ENCODE measurements around the gene KRTAP5-3. TPM values are rescaled to one million over a fixed set of nuclear protein-coding genes. Genes with fewer than 3 reads are reported as not detected.

The KRTAP5-3 gene
- total and polyA plus RNA-seq, 2 experiments from 2014 or later = not detected

GRCh38 chr11:1629326-1630185, 21.3 kb upstream of the KRTAP5-3 start, which contains the start of gene KRTAP5-5:
Gene KRTAP5-5 (plus strand): TSS chr11:1629775. CDS start chr11:1629841, 66 bp downstream.
- DNase-seq (ENCODE audit: low read depth in 1 of 2, low spot score in 1 of 2) = no peak
- H3K27me3 ChIP-seq = peaks cover 37% of the 10 kb centered on the region
- no peaks in the 10 kb centered on the region for H3K9me3 ChIP-seq (ENCODE audit: low read depth)
- H3K4me3 ChIP-seq = no peak within 1 kb of the TSS
- H3K4me1 ChIP-seq (ENCODE audit: low read depth) = no peaks in the 10 kb centered on the region
- no peaks in the 10 kb centered on the region for H3K36me3 ChIP-seq
- H3K27ac ChIP-seq = no peak within 1 kb of the TSS
- no peak for TF ChIP-seq CTCF (IDR thresholded peaks at IDR 0.05; ENCODE audit: low read depth, low read length)

GRCh38 chr11:1628506-1629325, 20.5 kb upstream of the KRTAP5-3 start:
- Histone ChIP-seq H3K9me3 (ENCODE audit: low read depth) (no peaks in the 10 kb centered on the region), H3K4me1 (ENCODE audit: low read depth) (no peaks in the 10 kb centered on the region), H3K27me3 (peaks cover 31% of the 10 kb centered on the region), H3K36me3 (no peaks in the 10 kb centered on the region), H3K4me3 (no peak overlapping the region), H3K27ac (no peak overlapping the region)
- peak; percentile 95 for TF ChIP-seq CTCF (IDR thresholded peaks at IDR 0.05; ENCODE audit: low read depth, low read length)
- DNase-seq (ENCODE audit: low read depth in 1 of 2, low spot score in 1 of 2) = peak; percentile 48 to 75

- Histone ChIP-seq H3K36me3 (no peaks in the 10 kb centered on the region), H3K4me1 (ENCODE audit: low read depth) (no peaks in the 10 kb centered on the region), H3K4me3 (no peak overlapping the region), H3K27me3 (peaks cover 17% of the 10 kb centered on the region), H3K9me3 (ENCODE audit: low read depth) (no peaks in the 10 kb centered on the region), H3K27ac (no peak overlapping the region)
- no peak for TF ChIP-seq CTCF (IDR thresholded peaks at IDR 0.05; ENCODE audit: low read depth, low read length)
- DNase-seq (ENCODE audit: low read depth in 1 of 2, low spot score in 1 of 2) = no peak
These were observed 17.3 kb upstream of the KRTAP5-3 start for GRCh38 chr11:1625541-1625940.

- Histone ChIP-seq H3K27ac (no peak overlapping the region), H3K36me3 (no peaks in the 10 kb centered on the region), H3K4me1 (ENCODE audit: low read depth) (no peaks in the 10 kb centered on the region), H3K9me3 (ENCODE audit: low read depth) (no peaks in the 10 kb centered on the region), H3K4me3 (no peak overlapping the region), H3K27me3 (peaks cover 13% of the 10 kb centered on the region)
- DNase-seq (ENCODE audit: low read depth in 1 of 2, low spot score in 1 of 2) = no peak
- no peak for TF ChIP-seq CTCF (IDR thresholded peaks at IDR 0.05; ENCODE audit: low read depth, low read length)
These were observed 16.4 kb upstream of the KRTAP5-3 start for GRCh38 chr11:1624621-1625020.

GRCh38 chr11:1623716-1624115, 15.5 kb upstream of the KRTAP5-3 start:
- Histone ChIP-seq H3K27me3 (peaks cover 5% of the 10 kb centered on the region), H3K27ac (no peak overlapping the region), H3K9me3 (ENCODE audit: low read depth) (no peaks in the 10 kb centered on the region), H3K36me3 (no peaks in the 10 kb centered on the region), H3K4me1 (ENCODE audit: low read depth) (no peaks in the 10 kb centered on the region), H3K4me3 (no peak overlapping the region)
- TF ChIP-seq CTCF (IDR thresholded peaks at IDR 0.05; ENCODE audit: low read depth, low read length) = no peak
- no peak for DNase-seq (ENCODE audit: low read depth in 1 of 2, low spot score in 1 of 2)

Measured in cardiac muscle cell (in vitro differentiated cells and primary cell).